ENCODE measurements around the gene SNX8.

Gene SNX8

DNA sequence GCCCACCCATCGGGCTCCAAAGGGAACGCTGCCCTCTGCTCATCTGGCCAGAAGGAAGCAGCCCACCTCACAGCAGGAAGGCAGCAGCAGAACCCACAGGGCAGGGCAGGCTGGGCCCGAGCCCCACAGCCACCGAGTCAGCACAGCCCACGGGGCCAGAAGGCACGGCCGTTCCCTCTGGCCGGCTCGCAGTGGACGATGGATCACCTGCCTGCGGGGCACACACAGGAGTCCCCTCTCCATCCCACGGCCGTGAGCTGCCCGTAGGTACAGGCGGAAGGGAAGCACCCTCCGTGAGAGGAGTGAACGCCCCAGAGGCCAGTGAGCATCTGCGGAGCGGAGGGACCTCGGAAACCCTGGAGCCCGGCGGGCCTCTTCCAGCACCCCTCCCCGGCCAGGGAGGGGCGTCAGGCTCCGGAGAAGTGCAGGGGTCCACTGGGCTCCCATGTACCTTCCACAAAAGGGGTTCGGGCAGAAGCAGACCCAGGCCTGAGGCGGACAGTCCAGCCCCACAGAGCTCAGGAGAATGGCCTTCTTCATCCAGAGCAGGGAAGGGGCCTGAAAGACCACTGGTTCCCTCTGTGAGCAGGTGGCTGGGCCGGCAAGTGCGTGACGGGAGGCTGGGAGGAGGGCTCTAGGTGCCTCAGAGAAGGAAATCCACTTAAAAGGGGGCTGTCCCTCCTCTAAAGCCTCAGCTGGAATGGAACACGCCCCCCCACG is 60.6 kb downstream of the SNX8 start:
- DNase-seq (ENCODE audit: low spot score) (no peak), ATAC-seq (ENCODE audit: low read depth) (no peak)
- Histone ChIP-seq H3K4me1 (ENCODE audit: insufficient read depth, poor library complexity, severe bottlenecking) (peaks cover 7% of the 10 kb centered on the region), H3K9me3 (ENCODE audit: severe bottlenecking) (no peaks in the 10 kb centered on the region), H3K4me3 (ENCODE audit: severe bottlenecking) (no peak overlapping the region), H3K27ac (ENCODE audit: poor library complexity, severe bottlenecking) (no peak overlapping the region), H3K36me3 (ENCODE audit: low read depth) (no peaks in the 10 kb centered on the region), H3K27me3 (ENCODE audit: insufficient read depth, poor library complexity, severe bottlenecking) (no peaks in the 10 kb centered on the region)
- TF ChIP-seq, protein P1, sequence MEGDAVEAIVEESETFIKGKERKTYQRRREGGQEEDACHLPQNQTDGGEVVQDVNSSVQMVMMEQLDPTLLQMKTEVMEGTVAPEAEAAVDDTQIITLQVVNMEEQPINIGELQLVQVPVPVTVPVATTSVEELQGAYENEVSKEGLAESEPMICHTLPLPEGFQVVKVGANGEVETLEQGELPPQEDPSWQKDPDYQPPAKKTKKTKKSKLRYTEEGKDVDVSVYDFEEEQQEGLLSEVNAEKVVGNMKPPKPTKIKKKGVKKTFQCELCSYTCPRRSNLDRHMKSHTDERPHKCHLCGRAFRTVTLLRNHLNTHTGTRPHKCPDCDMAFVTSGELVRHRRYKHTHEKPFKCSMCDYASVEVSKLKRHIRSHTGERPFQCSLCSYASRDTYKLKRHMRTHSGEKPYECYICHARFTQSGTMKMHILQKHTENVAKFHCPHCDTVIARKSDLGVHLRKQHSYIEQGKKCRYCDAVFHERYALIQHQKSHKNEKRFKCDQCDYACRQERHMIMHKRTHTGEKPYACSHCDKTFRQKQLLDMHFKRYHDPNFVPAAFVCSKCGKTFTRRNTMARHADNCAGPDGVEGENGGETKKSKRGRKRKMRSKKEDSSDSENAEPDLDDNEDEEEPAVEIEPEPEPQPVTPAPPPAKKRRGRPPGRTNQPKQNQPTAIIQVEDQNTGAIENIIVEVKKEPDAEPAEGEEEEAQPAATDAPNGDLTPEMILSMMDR (IDR thresholded peaks at IDR 0.05; ENCODE audit: poor library complexity, severe bottlenecking): no peak

DNA sequence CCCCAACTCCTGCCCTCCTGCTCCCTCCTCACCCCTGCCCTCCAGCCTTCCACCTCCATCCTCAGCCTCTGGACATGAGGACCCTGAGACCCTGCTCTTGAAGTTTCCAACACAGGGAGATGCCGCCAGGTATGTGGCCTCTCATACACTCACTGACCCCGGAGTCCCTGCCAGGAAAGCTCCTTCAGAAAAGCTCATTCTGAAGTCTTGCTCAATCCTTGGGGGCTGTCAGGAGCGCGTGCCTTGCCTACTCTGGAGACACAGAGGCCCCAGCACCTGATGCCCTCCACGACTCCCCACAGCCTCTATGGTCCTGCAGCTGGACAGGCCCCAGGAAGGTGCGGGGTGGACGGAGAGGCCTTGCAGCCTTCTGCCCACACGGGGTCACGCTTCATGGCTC is 61.2 kb downstream of the SNX8 start:
- Histone ChIP-seq H3K27me3 (ENCODE audit: insufficient read depth, poor library complexity, severe bottlenecking) (no peaks in the 10 kb centered on the region), H3K27ac (ENCODE audit: poor library complexity, severe bottlenecking) (no peak overlapping the region), H3K36me3 (ENCODE audit: low read depth) (no peaks in the 10 kb centered on the region), H3K4me3 (ENCODE audit: severe bottlenecking) (no peak overlapping the region), H3K4me1 (ENCODE audit: insufficient read depth, poor library complexity, severe bottlenecking) (peaks cover 9% of the 10 kb centered on the region), H3K9me3 (ENCODE audit: severe bottlenecking) (no peaks in the 10 kb centered on the region)
- DNase-seq (ENCODE audit: low spot score) (no peak), ATAC-seq (ENCODE audit: low read depth) (no peak)
- TF ChIP-seq, protein P1 (IDR thresholded peaks at IDR 0.05; ENCODE audit: poor library complexity, severe bottlenecking): no peak

DNA sequence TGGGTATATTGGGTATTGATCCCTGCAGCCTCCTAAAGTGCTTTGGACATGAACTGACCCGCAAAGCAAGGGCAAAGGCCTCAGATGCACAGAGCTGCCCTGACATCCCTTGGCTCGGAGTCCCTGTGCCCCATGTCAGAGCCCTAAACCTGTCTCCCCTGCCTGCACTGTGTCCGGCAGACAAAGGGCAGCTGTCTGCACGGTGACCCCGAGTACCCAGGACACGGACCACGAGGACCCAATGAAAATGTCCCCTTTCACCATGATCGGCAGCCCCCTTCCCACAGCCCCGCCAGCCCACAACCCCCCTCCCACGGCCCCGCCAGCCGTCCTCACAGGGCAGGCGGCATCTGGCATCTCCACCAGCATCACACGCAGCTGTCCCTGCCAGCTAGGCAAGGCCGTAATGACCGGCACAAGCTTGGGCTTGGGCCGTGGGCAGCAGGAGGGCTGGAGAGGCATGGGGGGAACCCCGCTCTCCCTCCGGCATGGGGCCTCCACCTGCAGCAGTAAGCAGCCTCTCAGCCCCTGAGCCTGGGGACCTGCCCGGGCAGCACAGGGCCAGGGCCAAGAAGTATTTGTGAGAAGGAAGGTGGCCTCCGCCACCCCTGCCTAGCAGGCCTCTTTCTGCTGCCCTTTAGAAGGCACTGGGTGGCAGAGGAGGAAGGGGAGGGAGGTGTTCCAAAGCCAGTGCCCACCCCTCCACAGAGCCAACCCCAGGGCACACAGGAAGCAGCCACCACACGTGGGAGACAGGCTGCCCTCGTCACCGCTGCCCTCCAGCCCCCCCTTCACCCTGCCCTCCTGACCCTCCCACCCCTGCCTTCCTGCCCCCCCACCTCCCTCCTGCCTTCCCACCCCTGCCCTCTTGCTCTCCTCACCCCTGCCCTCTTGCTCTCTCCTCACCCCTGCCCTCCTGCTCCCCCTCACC is 62.1 kb downstream of the SNX8 start:
- H3K36me3 ChIP-seq (ENCODE audit: low read depth): no peaks in the 10 kb centered on the region
- ATAC-seq (ENCODE audit: low read depth): no peak
- no peak overlapping the region for H3K27ac ChIP-seq (ENCODE audit: poor library complexity, severe bottlenecking)
- H3K4me3 ChIP-seq (ENCODE audit: severe bottlenecking): no peak overlapping the region
- no peaks in the 10 kb centered on the region for H3K9me3 ChIP-seq (ENCODE audit: severe bottlenecking)
- TF ChIP-seq, protein P1 (IDR thresholded peaks at IDR 0.05; ENCODE audit: poor library complexity, severe bottlenecking): no peak
- no peak for DNase-seq (ENCODE audit: low spot score)
- H3K27me3 ChIP-seq (ENCODE audit: insufficient read depth, poor library complexity, severe bottlenecking): no peaks in the 10 kb centered on the region
- H3K4me1 ChIP-seq (ENCODE audit: insufficient read depth, poor library complexity, severe bottlenecking): peaks cover 9% of the 10 kb centered on the region

DNA sequence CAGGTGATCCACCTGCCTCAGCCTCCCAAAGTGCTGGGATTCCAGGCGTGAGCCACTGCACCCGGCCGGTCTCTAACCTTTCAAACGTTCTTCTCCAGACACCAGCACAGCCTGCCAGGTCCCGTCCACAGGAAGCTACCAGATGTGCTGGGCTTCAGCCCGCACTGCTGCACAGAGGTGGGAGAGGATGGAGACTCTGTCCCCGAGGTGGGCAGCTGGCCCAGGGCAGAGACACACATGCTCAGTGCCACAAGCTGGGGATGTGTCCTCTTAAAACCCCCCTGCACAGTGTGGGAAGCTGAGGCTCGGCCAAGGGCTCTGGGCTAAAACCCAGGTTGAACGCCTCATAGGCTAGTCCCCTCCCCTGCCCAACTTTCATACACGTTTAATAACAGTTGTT is 62.9 kb downstream of the SNX8 start:
- DNase-seq (ENCODE audit: low spot score) (no peak), ATAC-seq (ENCODE audit: low read depth) (no peak)
- Histone ChIP-seq H3K27me3 (ENCODE audit: insufficient read depth, poor library complexity, severe bottlenecking) (no peaks in the 10 kb centered on the region), H3K27ac (ENCODE audit: poor library complexity, severe bottlenecking) (no peak overlapping the region), H3K4me3 (ENCODE audit: severe bottlenecking) (no peak overlapping the region), H3K9me3 (ENCODE audit: severe bottlenecking) (no peaks in the 10 kb centered on the region), H3K4me1 (ENCODE audit: insufficient read depth, poor library complexity, severe bottlenecking) (peaks cover 9% of the 10 kb centered on the region), H3K36me3 (ENCODE audit: low read depth) (no peaks in the 10 kb centered on the region)
- TF ChIP-seq, protein P1 (IDR thresholded peaks at IDR 0.05; ENCODE audit: poor library complexity, severe bottlenecking): no peak

Data from RWPE2 (cell line).